Kidney epithelial cell (primary cell): ENCODE data around the gene IMPDH1. TPM values are rescaled to one million over a fixed set of nuclear protein-coding genes. Genes with fewer than 3 reads are reported as not detected.

Experiments
- DNase-seq: peaks from one replicate; pipeline ENCODE4 v3.0.0-alpha.2; 2010; ENCODE audit warnings: low read depth
- H3K27me3 ChIP-seq: 2 replicates; pipeline ENCODE4 v1.6.0; 2011; ENCODE audit warnings: low read length; ENCODE audit not compliant: control insufficient read depth, insufficient read depth
- H3K36me3 ChIP-seq: 2 replicates; pipeline ENCODE4 v1.5.1; 2011; ENCODE audit warnings: low read length; ENCODE audit not compliant: control insufficient read depth, insufficient read depth
- H3K4me3 ChIP-seq: 2 replicates; pipeline ENCODE4 v1.5.1; 2011; ENCODE audit warnings: low read depth, mild to moderate bottlenecking, control low read depth, low read length
- total RNA-seq: library from RNA; depleted of rRNA; stranded (reverse); fragments of >200 nt; gene quantifications from 2 replicates; pipeline ENCODE4 v1.2.3, GENCODE V29; 2015
- TF ChIP-seq, protein P1 (sequence below): IDR thresholded peaks from 2 replicates; pipeline ENCODE4 v1.5.1; 2011; ENCODE audit warnings: mild to moderate bottlenecking, moderate library complexity, low read length, control low read depth, inconsistent platforms; ENCODE audit not compliant: insufficient read depth, poor library complexity, severe bottlenecking

The IMPDH1 gene
- total RNA-seq, 1 donor from 2014 or later, result 44.0 TPM

DNA sequence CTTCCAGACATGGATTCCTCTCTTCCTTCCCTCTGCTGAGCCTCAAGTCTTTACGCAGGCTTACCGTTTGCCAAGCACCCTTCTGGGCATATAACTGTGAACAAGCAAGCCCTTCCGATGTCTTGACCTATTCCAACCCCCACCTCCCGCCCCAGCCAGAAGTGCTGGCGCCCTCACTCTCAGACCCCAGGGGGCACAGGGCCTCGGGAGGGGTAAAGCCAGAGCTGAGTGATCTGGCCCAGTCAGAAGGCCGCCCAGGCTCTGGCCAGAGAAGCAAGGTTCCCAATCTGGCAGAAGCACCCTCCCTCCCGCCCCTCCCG is 49.5 kb downstream of the IMPDH1 start:
- peaks cover 57% of the 10 kb centered on the region for H3K27me3 ChIP-seq
- TF ChIP-seq, protein P1, sequence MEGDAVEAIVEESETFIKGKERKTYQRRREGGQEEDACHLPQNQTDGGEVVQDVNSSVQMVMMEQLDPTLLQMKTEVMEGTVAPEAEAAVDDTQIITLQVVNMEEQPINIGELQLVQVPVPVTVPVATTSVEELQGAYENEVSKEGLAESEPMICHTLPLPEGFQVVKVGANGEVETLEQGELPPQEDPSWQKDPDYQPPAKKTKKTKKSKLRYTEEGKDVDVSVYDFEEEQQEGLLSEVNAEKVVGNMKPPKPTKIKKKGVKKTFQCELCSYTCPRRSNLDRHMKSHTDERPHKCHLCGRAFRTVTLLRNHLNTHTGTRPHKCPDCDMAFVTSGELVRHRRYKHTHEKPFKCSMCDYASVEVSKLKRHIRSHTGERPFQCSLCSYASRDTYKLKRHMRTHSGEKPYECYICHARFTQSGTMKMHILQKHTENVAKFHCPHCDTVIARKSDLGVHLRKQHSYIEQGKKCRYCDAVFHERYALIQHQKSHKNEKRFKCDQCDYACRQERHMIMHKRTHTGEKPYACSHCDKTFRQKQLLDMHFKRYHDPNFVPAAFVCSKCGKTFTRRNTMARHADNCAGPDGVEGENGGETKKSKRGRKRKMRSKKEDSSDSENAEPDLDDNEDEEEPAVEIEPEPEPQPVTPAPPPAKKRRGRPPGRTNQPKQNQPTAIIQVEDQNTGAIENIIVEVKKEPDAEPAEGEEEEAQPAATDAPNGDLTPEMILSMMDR, result no peak
- no peak overlapping the region for H3K4me3 ChIP-seq
- DNase-seq, result no peak
- no peaks in the 10 kb centered on the region for H3K36me3 ChIP-seq

DNA sequence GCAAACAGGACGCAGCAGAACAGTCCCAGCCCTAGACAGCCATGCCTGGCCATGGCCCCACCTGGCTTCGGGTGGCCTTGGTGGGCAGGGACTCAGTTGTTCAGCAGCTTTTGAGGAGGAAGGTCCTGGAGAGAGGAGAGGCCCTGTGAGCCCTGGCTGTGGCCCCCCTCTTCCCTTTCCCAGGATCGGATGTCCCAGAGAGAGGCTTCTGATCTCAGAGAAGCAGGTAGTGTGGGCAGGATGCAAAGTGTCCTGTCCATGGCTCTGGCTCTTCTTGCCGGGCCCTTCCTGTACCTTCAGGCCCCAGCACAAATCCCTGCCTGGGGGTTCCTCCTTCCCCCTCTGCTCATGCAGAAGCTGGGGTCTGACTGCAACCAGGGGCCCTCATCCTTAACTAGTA is 49.8 kb downstream of the IMPDH1 start:
- Histone ChIP-seq H3K27me3 (peaks cover 57% of the 10 kb centered on the region), H3K36me3 (no peaks in the 10 kb centered on the region), H3K4me3 (no peak overlapping the region)
- TF ChIP-seq, protein P1, result no peak
- DNase-seq, result no peak

DNA sequence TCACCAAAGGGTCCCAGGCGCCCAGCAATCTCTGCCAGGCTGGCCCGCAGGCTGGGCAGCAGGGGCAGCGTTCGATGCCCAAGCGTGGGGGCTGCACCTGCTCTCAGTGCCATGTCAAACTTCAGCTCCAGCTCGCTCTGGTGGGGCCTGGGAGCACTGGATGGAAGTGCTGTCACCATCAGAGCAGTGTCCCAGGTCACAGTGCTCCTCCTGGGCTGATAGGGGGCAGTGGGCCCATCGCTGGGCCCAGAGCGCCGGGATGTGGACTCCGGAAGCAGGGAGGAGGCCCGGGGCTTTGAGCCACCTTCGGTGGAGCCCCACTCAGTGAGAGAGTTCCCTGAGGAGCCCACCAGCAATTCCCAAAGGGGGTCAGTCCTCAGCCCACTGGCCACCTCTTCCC is 50.4 kb downstream of the IMPDH1 start:
- H3K4me3 ChIP-seq, result no peak overlapping the region
- peaks cover 56% of the 10 kb centered on the region for H3K27me3 ChIP-seq
- TF ChIP-seq, protein P1, result no peak
- DNase-seq, result no peak
- H3K36me3 ChIP-seq, result no peaks in the 10 kb centered on the region

DNA sequence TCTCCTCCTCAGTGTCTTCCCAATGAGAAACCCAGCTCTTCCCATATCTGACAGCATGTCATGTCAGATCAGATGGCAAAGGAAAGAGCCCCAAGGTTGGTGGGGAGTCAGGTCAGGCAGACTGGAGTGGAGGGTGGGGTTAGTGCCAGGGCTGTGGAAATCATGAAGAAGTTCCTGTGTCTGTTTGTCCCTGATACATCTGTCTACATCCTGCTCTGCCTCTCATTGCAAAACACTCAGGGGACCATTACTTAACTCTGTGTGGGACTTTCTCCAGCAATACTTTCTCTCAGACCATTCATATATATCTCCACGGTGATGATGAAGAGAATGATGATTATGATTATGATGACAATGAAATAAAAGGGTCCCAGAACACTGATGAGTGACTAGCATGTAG is 51.5 kb downstream of the IMPDH1 start:
- TF ChIP-seq, protein P1, result no peak
- peaks cover 60% of the 10 kb centered on the region for H3K27me3 ChIP-seq

DNA sequence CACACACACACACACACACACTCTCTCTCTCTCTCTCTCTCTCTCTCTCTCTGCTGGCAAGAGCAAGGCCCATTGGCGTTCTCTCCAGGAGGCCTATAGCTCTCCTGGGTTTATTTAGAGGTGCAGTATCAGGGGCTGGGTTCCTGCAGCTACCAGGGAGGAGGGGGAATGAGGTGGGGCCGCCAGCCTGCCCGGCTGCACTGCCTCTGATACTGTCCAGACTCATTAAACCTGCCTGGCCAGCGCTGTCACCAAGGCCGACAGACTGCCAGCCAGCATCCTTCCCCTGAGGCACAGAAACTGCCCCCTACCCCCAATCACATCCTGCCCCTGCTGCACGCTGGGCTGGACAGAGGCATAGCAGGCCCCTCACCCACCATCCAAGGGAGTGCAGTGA is 52.6 kb downstream of the IMPDH1 start:
- Histone ChIP-seq H3K4me3 (no peak overlapping the region), H3K27me3 (peaks cover 62% of the 10 kb centered on the region), H3K36me3 (no peaks in the 10 kb centered on the region)
- no peak for DNase-seq
- TF ChIP-seq, protein P1, result no peak

More for the DNA sequence above, 51.5 kb downstream of the IMPDH1 start:
- DNase-seq, result no peak
- no peaks in the 10 kb centered on the region for H3K36me3 ChIP-seq
- no peak overlapping the region for H3K4me3 ChIP-seq

DNA sequence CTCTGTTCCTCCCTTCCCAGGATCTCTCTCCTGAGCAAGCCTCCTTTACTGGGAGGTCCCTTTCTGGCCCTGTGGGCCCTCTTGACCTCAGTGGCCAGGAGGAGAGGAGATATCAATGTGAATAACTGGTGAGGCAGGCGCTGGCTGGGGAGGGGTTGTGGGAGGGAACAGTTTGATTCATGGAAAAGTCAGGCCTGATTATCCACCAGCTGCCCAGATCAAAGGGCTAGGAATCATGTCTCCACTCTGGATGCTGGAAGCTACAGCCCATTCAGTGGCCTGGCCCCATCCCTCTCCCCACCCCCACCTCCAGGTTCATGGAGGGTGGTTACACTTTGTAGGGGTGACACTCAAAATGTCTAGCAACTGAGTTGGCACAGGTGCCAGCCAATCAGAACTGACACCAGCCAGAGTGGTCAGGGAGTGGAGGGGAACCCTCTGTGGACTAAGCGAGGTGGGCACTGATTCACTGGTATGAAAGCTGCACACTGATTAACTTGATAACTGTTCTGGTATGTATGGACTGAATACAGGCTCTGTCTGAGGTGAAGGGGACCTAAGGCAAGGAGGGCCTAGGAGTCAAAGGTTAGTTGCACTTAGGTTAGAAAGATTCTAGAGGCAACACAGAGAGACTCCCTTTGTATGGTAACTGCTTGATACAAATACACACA is 53.1 kb downstream of the IMPDH1 start:
- no peak overlapping the region for H3K4me3 ChIP-seq
- H3K27me3 ChIP-seq, result peaks cover 59% of the 10 kb centered on the region

More for the DNA sequence above, 53.1 kb downstream of the IMPDH1 start:
- TF ChIP-seq, protein P1, result no peak
- no peak for DNase-seq
- H3K36me3 ChIP-seq, result no peaks in the 10 kb centered on the region
